H9 (cell line): ENCODE measurements around the gene CEP63. TPM values are rescaled to one million over a fixed set of nuclear protein-coding genes. Genes with fewer than 3 reads are reported as not detected.

Source experiments
- DNase-seq: peaks from one replicate; pipeline ENCODE4 v3.0.0-alpha.2; 2017
- H2AFZ ChIP-seq: one replicate; pipeline ENCODE4 v1.6.1; 2013; ENCODE audit warnings: mild to moderate bottlenecking, low read length, control low read depth, moderate library complexity
- H2AK5ac ChIP-seq: 2 replicates; pipeline ENCODE4 v1.6.1; 2013; ENCODE audit warnings: low read length, control low read depth, mixed read lengths; ENCODE audit not compliant: insufficient read length
- H2BK120ac ChIP-seq: one replicate; pipeline ENCODE4 v1.6.1; 2013; ENCODE audit warnings: low read depth, mild to moderate bottlenecking, low read length, control low read depth, inconsistent platforms; ENCODE audit not compliant: poor library complexity, severe bottlenecking
- H2BK12ac ChIP-seq: 2 replicates; pipeline ENCODE4 v1.6.1; 2013; ENCODE audit warnings: low read length, control low read depth, mixed read lengths, low read depth; ENCODE audit not compliant: insufficient read length
- H2BK15ac ChIP-seq: 2 replicates; pipeline ENCODE4 v1.6.1; 2013; ENCODE audit warnings: low read depth, low read length, control low read depth
- H2BK20ac ChIP-seq: one replicate; pipeline ENCODE4 v1.6.1; 2013; ENCODE audit warnings: low read depth, mild to moderate bottlenecking, low read length, control low read depth, inconsistent platforms; ENCODE audit not compliant: poor library complexity, severe bottlenecking
- H2BK5ac ChIP-seq: 2 replicates; pipeline ENCODE4 v1.6.1; 2013; ENCODE audit warnings: low read length, control low read depth, mixed read lengths; ENCODE audit not compliant: insufficient read length
- H3K14ac ChIP-seq: 2 replicates; pipeline ENCODE4 v1.6.1; 2013; ENCODE audit warnings: low read length, control low read depth; ENCODE audit not compliant: insufficient read depth
- H3K18ac ChIP-seq: 2 replicates; pipeline ENCODE4 v1.6.1; 2013; ENCODE audit warnings: low read depth, mild to moderate bottlenecking, mixed read lengths, low read length, control low read depth; ENCODE audit not compliant: insufficient read length
- H3K23ac ChIP-seq: 2 replicates; pipeline ENCODE4 v1.6.1; 2013; ENCODE audit warnings: low read length, control low read depth, mixed read lengths, low read depth; ENCODE audit not compliant: insufficient read length
- H3K23me2 ChIP-seq: 2 replicates; pipeline ENCODE4 v1.6.1; 2013; ENCODE audit warnings: low read depth, mild to moderate bottlenecking, mixed read lengths, low read length, control low read depth; ENCODE audit not compliant: insufficient read length, poor library complexity, severe bottlenecking
- H3K27ac ChIP-seq: 2 replicates; pipeline ENCODE4 v1.5.1; 2013; ENCODE audit warnings: low read length, control low read depth, mixed read lengths, low read depth; ENCODE audit not compliant: insufficient read length
- H3K27me3 ChIP-seq: 2 replicates; pipeline ENCODE4 v1.6.1; 2013; ENCODE audit warnings: low read length, control low read depth, inconsistent platforms; ENCODE audit not compliant: insufficient read depth
- H3K4ac ChIP-seq: 2 replicates; pipeline ENCODE4 v1.6.1; 2013; ENCODE audit warnings: low read depth, mild to moderate bottlenecking, control low read depth, inconsistent platforms, low read length, moderate library complexity
- H3K4me1 ChIP-seq: 2 replicates; pipeline ENCODE4 v1.6.1; 2013; ENCODE audit warnings: low read length, control low read depth, inconsistent platforms; ENCODE audit not compliant: insufficient read depth
- H3K4me2 ChIP-seq: 2 replicates; pipeline ENCODE4 v1.6.1; 2013; ENCODE audit warnings: low read length, control low read depth, mixed read lengths; ENCODE audit not compliant: insufficient read length, insufficient read depth
- H3K56ac ChIP-seq: 2 replicates; pipeline ENCODE4 v1.6.1; 2013; ENCODE audit warnings: low read depth, mild to moderate bottlenecking, mixed read lengths, low read length, control low read depth; ENCODE audit not compliant: insufficient read length
- H3K79me1 ChIP-seq: 2 replicates; pipeline ENCODE4 v1.6.1; 2013; ENCODE audit warnings: low read depth, mild to moderate bottlenecking, moderate library complexity, low read length, control low read depth, inconsistent platforms; ENCODE audit not compliant: insufficient read depth, poor library complexity, severe bottlenecking
- H3K79me2 ChIP-seq: 2 replicates; pipeline ENCODE4 v1.6.1; 2013; ENCODE audit warnings: low read length, control low read depth, inconsistent platforms; ENCODE audit not compliant: insufficient read depth
- H3K9ac ChIP-seq: 2 replicates; pipeline ENCODE4 v1.6.1; 2013; ENCODE audit warnings: low read length, control low read depth, mixed read lengths; ENCODE audit not compliant: insufficient read length; ENCODE audit errors: extremely low read depth
- H3K9me3 ChIP-seq: one replicate; pipeline ENCODE4 v1.6.1; 2013; ENCODE audit warnings: low read depth, low read length, inconsistent platforms; ENCODE audit not compliant: control insufficient read depth
- H3T11ph ChIP-seq: one replicate; pipeline ENCODE4 v1.6.1; 2013; ENCODE audit warnings: mild to moderate bottlenecking, low read length, control low read depth, inconsistent platforms
- H4K20me1 ChIP-seq: one replicate; pipeline ENCODE4 v1.6.1; 2013; ENCODE audit not compliant: control insufficient read depth, insufficient read length, insufficient read depth
- H4K5ac ChIP-seq: 2 replicates; pipeline ENCODE4 v1.6.1; 2013; ENCODE audit warnings: low read depth, mild to moderate bottlenecking, mixed read lengths, low read length, control low read depth; ENCODE audit not compliant: insufficient read length
- H4K8ac ChIP-seq: replicated peaks from 2 replicates; pipeline ENCODE4 v1.6.1; 2013; ENCODE audit warnings: low read length, control low read depth, mixed read lengths, low read depth; ENCODE audit not compliant: insufficient read length
- H4K91ac ChIP-seq: 2 replicates; pipeline ENCODE4 v1.6.1; 2013; ENCODE audit warnings: low read depth, mild to moderate bottlenecking, moderate library complexity, mixed read lengths, low read length, control low read depth; ENCODE audit not compliant: insufficient read length
- H3K27ac Mint-ChIP-seq, 3 experiments: 2 replicates in 2 of 3; 3 replicates in 1 of 3; pipeline ENCODE4 v1.8.0; 2020 to 2021; ENCODE audit warnings: mixed read lengths in 3 of 3, mild to moderate bottlenecking in 1 of 3, moderate library complexity in 1 of 3
- H3K27me3 Mint-ChIP-seq: 2 replicates; pipeline ENCODE4 v1.8.0; 2021; ENCODE audit warnings: low read depth, mild to moderate bottlenecking, moderate library complexity, mixed read lengths
- H3K36me3 Mint-ChIP-seq, 3 experiments: 2 replicates in 2 of 3; 3 replicates in 1 of 3; pipeline ENCODE4 v1.8.0; 2020 to 2021; ENCODE audit warnings: low read depth in 3 of 3, mixed read lengths in 3 of 3; ENCODE audit not compliant: insufficient read depth in 1 of 3
- H3K4me1 Mint-ChIP-seq, 2 experiments: 2 replicates each; pipeline ENCODE4 v1.8.0; 2020; ENCODE audit warnings: mixed read lengths in 2 of 2
- H3K4me3 Mint-ChIP-seq, 2 experiments: 2 replicates in 1 of 2; 3 replicates in 1 of 2; pipeline ENCODE4 v1.8.0; 2020 to 2021; ENCODE audit warnings: mild to moderate bottlenecking in 2 of 2, mixed read lengths in 2 of 2, moderate library complexity in 1 of 2
- H3K9me3 Mint-ChIP-seq, 2 experiments: 2 replicates in 1 of 2; 3 replicates in 1 of 2; pipeline ENCODE4 v1.8.0; 2020; ENCODE audit warnings: mild to moderate bottlenecking in 2 of 2, mixed read lengths in 2 of 2, moderate library complexity in 1 of 2
- CTCF ChIP-seq: fragments of 200-600 bp; sonication (generic); conservative IDR thresholded peaks from 3 replicates; pipeline ENCODE4 v1.8.0; 2021; ENCODE audit warnings: antibody characterized with exemption, mild to moderate bottlenecking
- WGBS: extraction: QIAGEN DNeasy Blood & Tissue Kit; methylation state at CpG from one replicate; pipeline ENCODE4 v1.1.7; 2013; ENCODE audit warnings: missing lambda C conversion rate, low lambda C conversion rate, mixed read lengths; ENCODE audit not compliant: insufficient read length; ENCODE audit errors: extremely low coverage; 5-methylcytosine and 5-hydroxymethylcytosine counted together
- total RNA-seq: library from RNA; stranded (reverse); gene quantifications from 2 replicates; pipeline ENCODE4 v1.2.1, GENCODE V29; 2021

CEP63 gene
- total RNA-seq, 1 experiment from 2014 or later, result 16.2 TPM

- no peak for TF ChIP-seq CTCF
- Histone ChIP-seq H2BK20ac (no peak overlapping the region), H2BK15ac (no peak overlapping the region), H3T11ph (no peak overlapping the region), H3K9me3 (no peaks in the 10 kb centered on the region), H3K18ac (no peak overlapping the region), H2AFZ (no peak overlapping the region), H3K27me3 (no peaks in the 10 kb centered on the region), H3K4me2 (no peak overlapping the region), H3K23ac (no peak overlapping the region), H3K27ac (no peak overlapping the region), H4K91ac (no peak overlapping the region), H4K5ac (no peak overlapping the region), H3K4ac (no peak overlapping the region), H3K79me1 (no peaks in the 10 kb centered on the region), H2BK12ac (no peak overlapping the region), H3K79me2 (no peaks in the 10 kb centered on the region), H2BK5ac (no peak overlapping the region), H3K4me1 (no peaks in the 10 kb centered on the region), H4K20me1 (no peaks in the 10 kb centered on the region), H2AK5ac (no peak overlapping the region), H3K9ac (no peak overlapping the region), H4K8ac (no peak overlapping the region), H3K14ac (no peak overlapping the region), H2BK120ac (no peak overlapping the region), H3K56ac (no peak overlapping the region), H3K23me2 (no peaks in the 10 kb centered on the region)
- no peak overlapping the region for H3K4me3 Mint-ChIP-seq
- no peak overlapping the region for H3K27ac Mint-ChIP-seq
- H3K36me3 Mint-ChIP-seq, result peaks cover 13 to 58% (median 47%) of the 10 kb centered on the region in 3 experiments; a peak in 6 of 7 replicates
- H3K4me1 Mint-ChIP-seq, result 0 out of 4 replicates have a peak, but pooled peaks cover 0 to 2% of the 10 kb centered on the region in 2 experiments
- no CpG with 5 or more reads among the region's 2 CpGs for WGBS
- no peaks in the 10 kb centered on the region for H3K9me3 Mint-ChIP-seq
- H3K27me3 Mint-ChIP-seq, result no peaks in the 10 kb centered on the region
- no peak for DNase-seq
These were observed 7.9 kb upstream of the CEP63 start for GRCh38 chr3:134477938-134478337.
